ENCODE results near the gene CLDN19.
"Not testable (repeated sequence)": the region's sequence is repeated elsewhere in the genome, so short reads cannot be mapped to it uniquely, and the experiment has no call there.

The CLDN19 gene

GRCh38 chr1:42759114-42759513 is 19.1 kb upstream of the CLDN19 start:
- DNase-seq (ENCODE audit: low spot score) = no peak

DNA sequence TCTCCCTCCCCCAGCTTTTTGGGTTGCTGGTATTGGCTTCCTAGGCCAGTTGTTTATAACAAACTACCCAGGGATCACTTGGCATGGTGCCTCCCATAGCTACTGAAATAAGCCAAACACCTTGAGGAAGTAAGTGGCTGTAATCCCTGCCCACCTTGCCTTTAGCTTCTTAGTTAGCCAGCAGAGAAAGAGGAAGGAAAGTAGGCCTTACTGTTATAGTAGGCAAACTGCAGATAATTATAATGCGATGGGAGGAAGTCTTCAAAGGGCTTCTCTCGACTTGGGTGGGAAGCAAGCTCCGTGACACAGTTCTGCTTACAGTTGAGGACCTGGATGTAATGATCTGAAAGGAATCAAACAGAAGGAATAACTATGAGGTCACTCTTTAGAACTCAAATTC is 18.6 kb upstream of the CLDN19 start:
- no peak for DNase-seq (ENCODE audit: low spot score)

GRCh38 chr1:42757892-42758275 is 17.8 kb upstream of the CLDN19 start:
- no peak for DNase-seq (ENCODE audit: low spot score)

DNA sequence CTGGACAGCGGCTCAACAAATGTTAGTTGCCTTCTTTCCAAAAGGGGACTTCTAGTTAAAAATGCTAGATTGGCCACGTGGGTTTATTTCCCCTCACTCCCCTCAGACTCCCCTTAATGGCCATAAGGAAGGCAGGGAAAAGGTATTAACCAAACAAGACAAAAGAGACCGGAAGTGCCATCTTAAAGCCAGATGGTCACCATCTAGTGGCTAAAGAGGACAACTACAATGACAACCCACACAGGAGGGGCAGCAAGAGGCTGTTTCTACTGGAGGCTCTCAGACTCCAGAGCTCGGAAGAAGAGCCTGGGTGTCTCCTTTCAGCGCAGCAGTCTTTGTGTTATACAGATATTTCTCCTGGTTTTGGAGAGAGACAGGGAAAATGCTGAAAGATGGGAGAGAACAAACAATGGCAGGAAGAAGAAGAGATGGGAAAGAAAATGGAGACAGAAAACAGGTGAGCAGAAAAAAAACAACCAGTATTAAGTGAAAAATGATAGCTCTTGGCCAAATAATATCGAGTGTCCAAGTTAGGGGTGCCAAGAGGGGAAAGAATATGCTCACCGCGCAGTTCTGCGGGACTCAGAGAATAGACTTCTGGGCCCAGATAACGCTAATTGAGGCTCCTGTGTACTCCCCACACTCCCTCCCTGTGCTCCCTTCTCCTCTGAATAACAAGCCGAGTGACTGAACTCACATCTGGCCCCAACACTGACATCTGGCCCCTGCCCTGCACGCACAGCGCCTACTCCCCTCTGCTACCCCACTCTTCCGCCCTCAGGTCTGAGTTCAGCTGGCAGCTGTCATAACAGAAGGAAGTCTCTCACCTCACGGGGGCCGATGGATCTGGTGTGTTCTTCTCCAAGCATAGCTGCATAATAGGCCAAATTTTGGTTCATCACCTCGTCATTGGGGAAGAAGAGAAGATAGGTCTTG is 17.2 kb upstream of the CLDN19 start:
- peak; percentile 24 for DNase-seq (ENCODE audit: low spot score)

DNA sequence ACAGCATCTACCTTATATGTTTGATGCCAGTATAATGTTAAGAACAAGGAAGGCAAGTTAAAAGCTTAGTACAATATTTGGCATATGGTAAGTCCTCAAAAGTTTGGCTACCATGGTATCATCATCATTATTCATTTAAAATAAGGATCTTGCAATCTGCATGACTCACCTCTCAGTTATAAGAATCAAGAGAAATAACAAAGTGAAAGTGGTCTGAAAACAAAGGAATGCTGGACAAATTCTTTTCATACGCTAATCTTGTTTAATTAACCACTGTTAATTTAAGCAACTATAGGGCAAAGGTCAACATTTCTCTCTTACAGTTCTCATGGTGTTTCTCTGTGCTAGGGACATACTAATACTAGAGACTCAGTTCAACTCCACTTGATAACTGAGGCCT is 13.0 kb upstream of the CLDN19 start:
- DNase-seq (ENCODE audit: low spot score) = no peak

GRCh38 chr1:42752284-42752683 is 12.2 kb upstream of the CLDN19 start:
- DNase-seq (ENCODE audit: low spot score) = no peak

DNA sequence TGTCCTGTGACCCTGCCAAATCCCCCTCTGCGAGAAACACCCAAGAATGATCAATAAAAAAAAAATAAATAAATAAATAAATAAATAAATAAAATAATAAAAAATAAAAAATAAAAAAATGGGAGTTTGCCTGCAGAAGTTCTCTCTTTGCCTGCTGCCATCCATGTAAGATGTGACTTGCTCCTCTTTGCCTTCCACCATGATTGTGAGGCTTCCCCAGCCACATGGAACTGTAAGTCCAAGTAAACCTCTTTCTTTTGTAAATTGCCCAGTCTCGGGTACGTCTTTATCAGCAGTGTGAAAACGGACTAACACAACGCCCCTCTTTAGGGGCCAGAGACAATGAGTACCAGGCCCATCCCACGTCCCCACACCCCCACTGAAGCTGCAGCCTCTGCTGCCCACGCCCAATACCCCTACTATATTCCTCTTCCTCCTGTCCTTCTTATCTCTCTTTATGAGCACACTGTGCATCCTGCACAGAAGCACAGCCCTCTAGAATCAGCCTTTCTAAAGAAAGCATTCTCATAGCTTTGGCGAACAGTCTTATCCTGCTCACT is 11.6 kb upstream of the CLDN19 start:
- DNase-seq (ENCODE audit: low spot score) = not testable (repeated sequence)

DNA sequence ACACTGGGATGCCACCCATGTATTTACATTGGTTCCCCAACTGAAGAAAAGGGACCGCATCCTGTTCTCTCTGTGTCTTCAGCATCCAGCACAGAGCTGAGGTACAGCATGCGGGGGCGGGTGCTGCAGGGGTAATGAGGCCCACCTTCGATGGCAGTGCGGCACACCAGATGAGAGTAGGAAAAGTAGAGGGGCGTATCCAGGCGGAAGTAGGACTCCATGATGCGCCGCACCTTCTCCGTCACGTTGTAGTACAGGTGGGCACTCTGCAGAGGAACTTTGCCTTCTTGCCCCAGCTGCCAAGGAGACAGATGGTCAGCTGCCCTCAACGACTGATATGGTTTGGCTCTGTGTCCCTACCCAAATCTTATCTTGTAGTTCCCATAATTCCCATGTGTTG is 10.0 kb upstream of the CLDN19 start:
- no peak for DNase-seq (ENCODE audit: low spot score)

DNA sequence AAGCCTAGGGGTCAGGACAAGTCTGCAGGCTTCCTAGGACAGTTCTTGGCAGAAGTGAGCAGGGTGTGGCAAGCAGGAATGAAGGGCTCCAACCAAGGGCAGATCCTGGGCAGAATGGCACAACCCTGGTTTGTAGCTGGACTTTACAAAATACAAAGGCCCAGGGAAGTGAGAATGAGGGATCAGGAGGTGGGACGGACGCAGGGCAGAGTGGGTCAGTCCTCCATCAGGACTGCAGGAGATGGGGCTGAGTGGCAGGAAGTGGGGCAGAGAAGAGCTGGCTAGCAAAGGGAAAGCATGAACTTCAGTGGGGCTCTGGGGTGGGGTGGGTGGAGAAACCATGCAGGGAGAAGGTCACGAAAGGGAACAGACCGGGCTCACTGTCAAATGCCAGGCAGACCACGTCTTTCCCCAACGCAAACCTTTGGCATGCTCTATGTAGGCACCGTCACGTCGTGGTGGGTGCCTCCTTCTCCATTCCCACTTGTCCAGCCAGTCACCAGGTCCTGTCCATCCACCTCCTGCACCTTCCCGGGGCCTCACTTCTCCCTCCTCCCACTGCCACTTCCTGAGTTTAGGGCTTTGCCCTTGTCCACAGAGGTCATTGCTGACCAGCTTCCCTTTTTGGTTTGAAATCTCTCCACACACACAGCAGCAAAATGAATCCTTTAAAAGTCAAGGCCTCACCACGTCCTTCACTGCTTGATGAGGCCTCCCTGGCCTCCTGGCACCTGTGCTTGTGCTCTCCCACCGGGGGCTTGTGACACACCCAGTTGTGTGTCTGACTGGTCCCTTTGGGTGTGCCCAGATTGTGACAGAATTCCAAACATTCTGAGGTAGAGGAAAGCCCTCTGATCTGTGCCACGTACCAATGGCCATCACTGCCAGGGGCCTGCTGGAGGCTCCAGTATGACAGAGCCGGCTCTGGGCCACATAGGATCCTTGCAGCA is 8.7 kb upstream of the CLDN19 start:
- no peak for DNase-seq (ENCODE audit: low spot score)

DNA sequence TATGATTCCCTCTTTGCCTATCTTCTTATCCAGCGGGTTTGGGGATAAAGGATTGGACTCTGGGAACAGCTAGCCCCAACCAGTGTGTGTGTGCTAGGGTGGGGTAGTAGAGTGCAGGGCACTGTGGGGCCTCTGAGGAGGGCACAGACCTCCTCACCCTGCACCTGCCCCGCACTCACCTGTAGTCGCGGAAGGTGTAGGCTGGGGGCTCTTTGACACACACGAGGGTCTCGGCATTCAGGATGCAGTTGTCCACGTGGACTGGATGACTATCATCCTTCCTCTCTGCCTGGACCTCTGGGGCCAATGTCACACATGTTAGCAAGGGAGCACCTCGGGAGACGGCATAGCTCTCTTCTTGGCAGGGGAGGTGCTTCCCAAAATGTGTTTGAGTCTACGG is 8.0 kb upstream of the CLDN19 start:
- no peak for DNase-seq (ENCODE audit: low spot score)

DNA sequence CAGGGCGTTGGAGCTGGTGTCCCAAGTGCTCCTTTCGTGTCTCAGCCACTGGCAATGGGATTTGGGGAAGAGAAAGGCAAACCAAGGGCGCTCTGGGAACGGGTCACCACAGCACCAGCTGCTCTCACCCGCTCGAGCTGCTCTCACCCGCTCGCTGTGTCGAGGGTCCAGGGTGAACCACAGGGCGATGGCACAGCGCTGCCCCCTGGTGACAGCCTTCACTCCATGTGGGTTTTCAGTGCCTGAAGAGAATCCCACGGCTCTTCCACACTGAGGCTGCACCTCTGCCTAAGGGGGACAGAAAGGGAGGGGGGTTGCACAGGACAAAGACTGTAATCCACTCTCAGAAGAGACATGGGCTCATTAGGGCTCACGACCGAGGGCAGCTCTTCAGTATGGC is 7.1 kb upstream of the CLDN19 start:
- peak; percentile 32 for DNase-seq (ENCODE audit: low spot score)

GRCh38 chr1:42746436-42747105 is 6.5 kb upstream of the CLDN19 start:
- no peak for DNase-seq (ENCODE audit: low spot score)

GRCh38 chr1:42745851-42746250 is 5.8 kb upstream of the CLDN19 start:
- no peak for DNase-seq (ENCODE audit: low spot score)

DNA sequence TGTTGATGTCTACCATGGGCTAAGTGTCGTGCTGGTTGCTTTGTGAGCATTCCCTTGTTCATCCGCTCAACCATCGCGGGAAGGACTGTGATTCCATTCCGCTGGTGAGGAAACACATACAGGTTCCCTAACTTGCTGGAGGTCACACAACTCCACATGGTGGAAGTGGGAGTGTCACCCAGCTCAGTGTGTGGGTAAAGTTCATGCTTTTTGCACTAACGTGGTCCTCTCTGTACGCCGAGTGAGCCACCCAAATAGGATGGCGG is 4.0 kb upstream of the CLDN19 start:
- no peak for DNase-seq (ENCODE audit: low spot score)

DNA sequence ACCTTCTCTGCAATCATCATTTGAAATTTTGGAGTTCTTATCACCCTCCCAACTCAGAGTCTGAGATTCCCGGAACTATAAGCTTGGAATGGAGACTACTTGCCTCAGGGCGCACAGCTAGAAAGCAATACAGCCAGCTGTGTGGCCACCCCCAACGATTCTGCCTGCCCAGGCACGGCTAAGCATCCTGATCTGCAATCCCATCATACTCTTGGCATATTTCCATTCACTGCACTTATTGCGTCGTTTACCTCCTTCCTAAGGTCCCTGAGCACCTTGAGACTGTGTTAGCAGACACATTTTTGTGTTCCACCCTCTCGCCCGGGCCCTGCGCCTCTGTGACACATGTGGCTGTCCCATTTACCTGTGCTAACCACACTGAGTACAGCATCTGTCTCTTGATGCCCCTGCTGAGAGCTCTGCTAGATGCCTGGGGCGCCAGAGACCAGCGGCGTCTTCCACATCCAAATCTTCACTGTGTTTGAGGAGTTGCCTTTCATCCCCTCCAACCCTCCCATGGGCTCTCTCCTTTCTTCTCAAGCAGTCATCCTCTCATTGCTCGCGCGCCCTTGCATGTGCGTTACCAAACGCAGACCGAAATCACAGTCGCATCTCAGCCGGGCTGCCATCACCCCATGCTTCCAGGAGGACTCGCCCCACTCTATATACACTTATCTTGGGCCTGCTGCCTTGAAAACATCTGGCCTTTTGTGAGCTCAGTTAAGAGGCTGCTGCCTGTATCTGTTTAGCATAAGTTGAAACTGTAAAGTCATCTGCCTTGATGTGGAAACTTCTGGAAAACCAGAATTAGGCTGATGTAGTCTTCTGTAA is 3.5 kb upstream of the CLDN19 start:
- DNase-seq (ENCODE audit: low spot score) = no peak

- DNase-seq (ENCODE audit: low spot score) = no peak
These were observed 2.7 kb upstream of the CLDN19 start for GRCh38 chr1:42742617-42743316.

DNA sequence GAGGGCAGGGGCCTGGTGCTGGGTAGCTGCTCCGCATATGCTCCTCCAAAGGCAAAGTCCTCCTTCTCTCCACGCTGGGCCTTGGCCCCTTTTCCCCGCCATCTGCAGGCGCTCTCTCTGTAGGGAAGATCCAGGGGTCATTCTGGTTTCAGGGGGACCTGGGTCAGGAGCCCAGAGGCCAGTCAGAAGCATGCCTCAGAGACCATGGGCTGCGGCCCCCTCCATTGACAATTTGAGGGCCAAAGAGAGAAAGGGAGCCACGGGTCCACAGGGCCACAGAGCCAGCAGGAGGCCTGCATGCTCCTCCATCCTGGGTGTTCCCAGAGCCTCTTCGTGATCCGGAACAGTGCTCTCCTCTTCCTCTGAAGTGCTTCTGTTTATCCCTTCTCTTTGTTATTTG is 2.1 kb upstream of the CLDN19 start:
- no peak for DNase-seq (ENCODE audit: low spot score)

DNA sequence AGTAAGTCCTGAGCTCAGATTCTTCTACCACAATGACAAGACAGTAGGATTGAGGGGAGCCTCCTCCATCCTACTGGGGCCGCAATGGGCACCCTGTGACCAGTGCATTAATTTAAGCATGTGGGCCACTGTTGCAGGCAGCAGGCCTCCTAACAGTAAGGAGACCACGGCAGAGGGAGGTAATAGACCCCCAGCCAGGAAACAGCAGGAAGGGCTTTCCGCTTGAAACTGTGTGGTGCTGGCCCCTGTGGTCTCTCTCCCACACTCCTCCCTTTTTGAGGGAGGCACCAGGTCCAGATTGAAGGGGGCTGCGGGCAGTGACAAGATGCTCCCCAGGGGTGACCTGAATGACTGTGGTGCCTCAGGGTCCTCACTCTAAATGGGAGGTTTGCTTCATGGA is 1.7 kb upstream of the CLDN19 start:
- DNase-seq (ENCODE audit: low spot score) = no peak

DNA sequence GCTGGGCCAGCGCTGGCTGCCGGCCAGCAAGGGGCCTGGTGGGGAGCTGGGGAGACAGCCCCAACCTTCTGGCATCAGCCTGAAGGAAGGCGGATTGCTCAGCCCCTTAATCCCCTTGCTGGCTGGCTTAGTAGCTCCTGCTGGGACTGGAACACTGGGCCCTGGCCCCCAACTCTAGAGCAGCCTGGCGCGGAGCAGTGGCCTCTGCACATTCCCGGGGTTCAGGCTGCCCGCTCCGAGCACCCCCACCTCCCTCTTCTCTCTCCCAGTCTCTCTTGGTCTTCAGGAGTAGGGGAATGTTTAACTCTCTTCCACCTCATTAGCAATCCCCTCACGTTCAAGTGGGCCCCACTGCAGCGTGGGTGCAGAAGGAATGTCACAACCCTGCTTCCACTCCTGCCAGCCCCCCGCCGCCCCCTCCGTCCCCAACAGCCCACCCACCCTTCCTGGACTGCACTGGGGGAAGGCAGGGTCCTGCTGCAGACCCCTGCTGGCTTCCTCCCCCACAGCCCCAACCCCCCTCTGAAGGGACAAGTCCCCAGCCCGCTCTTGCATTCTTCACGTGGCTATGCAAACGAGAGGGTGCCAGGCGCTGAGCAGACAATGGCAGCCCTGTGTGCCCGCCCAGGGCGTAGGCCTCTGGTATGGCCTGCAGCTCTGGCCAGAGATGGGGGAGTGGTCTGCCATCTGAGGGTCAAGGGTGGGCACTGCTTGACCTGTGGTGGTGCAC is 980 bp upstream of the CLDN19 start:
- no peak for DNase-seq (ENCODE audit: low spot score)

DNA sequence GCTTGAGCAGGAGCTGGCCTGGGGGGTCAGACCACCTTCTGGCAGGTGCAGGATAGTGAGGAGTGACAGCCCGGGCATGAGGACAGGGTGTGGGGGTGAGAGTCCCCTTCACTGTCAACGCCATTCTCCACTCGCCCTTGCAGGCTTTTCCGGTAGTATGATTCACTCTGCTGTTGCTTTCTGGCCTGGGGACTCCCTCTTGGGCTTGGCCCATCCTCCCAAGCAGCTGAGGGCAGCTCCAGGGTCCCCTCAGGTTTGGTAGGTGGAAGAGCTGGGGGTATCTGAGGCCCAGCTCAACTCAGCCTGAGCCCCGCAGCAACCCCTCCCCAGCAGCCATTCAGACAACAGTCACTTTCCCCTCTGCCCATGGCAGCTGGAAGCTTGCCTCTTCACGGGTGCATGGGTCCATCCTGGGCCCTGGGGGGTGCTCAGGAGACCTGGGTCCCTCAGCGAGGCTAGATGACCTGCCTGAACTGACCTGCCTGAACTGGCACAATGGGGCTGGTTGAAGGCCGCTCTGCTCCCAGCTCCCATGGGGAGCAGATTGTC is 1.3 kb downstream of the CLDN19 start:
- no peak for DNase-seq (ENCODE audit: low spot score)
